D721Med (cell line): ENCODE measurements around the gene UBE2F.
A peak's percentile ranks its signal among the peaks of the same experiment; 100 is the strongest.

ENCODE experiments used
- DNase-seq: peaks from one replicate; pipeline ENCODE4 v3.0.0; 2011; ENCODE audit warnings: low spot score; ENCODE audit not compliant: insufficient read length
- FAIRE-seq: peaks from 2 replicates; lab custom pipeline; 2011; peaks lifted over from hg19 to GRCh38; lab: Jason Lieb, UNC
- CTCF ChIP-seq: IDR thresholded peaks from 2 replicates; pipeline ENCODE4 v1.5.1; 2012; ENCODE audit warnings: mild to moderate bottlenecking, control low read depth; ENCODE audit not compliant: insufficient read depth; ENCODE audit errors: missing control alignments

Gene UBE2F

DNA sequence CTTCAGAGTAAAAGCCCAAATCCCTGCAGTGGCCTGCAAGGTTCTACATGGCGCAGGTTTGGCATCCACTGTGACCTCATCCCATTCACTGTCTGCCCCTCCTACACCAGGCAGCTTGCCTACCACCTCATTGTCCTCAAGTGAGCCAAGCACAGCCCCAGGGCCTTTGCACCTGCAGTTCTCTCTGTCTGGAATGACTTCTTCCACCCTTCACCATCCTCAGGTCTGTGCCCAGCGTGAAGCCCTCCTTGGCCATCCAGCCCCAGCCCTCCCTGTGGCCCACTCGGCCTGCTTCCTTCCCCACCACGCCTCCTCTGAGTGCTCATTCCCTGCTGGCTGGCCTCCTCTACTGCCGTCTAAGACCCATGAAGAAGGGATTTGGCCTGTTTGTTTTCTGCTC is 32.6 kb upstream of the UBE2F start:
- FAIRE-seq (no peak), DNase-seq (no peak)
- no peak for TF ChIP-seq CTCF

DNA sequence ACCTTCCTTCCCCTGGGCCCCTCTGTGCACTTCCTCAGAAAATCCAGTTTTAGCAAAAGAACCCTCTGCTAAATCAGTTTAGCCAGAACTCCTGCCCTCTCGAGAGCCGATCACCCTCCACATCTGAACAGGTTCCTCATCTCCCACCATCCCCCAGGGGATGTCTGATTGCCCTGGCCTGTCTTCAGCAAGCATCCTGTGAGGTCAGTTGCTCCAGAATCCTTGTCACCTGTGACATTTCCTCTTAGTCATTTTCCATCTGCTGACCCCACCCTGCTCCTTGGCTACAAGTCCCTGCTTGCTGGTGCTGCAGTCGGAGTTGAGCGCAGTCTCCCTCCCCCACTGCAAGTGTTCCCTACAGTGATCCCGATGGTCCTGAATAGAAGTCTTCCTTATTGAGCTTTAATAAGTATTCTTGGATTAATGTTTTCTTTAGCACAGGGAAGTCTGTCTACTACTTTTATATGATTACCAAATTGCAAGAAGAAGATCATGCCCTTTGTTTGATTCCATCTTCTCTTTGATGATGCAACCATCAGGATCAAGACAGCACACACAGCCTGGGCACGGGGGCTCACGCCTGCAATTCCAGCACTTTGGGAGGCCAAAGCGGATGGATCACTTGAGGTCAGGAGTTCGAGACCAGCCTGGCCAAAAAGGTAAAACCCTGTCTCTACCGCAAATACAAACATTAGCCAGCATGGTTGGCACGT is 30.9 kb upstream of the UBE2F start:
- TF ChIP-seq CTCF = no peak
- DNase-seq (no peak), FAIRE-seq (no peak)

- DNase-seq (no peak), FAIRE-seq (peak; percentile 73)
- TF ChIP-seq CTCF = no peak
Observed at GRCh38 chr2:237939251-237939650, 27.6 kb upstream of the UBE2F start.

DNA sequence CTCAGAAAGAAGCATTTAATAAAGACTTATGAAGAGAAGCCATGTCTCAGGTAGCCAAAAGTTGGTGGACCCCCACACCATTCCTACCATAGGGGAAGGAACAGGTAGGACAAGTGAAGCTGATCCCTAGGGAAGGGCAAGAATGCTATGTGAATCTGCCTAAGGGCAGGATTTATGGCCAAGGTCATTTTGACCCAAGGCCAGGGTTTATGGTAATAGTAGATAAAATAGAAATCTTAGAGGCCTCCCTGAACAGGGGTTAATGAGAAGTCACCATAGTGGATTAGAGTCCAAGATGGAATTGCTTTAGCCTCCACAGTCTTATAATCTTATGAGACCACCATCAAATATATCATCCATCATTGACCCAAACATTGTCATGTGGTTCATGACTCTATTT is 26.0 kb upstream of the UBE2F start:
- no peak for FAIRE-seq
- no peak for DNase-seq
- no peak for TF ChIP-seq CTCF

- no peak for TF ChIP-seq CTCF
- FAIRE-seq (no peak), DNase-seq (no peak)
Observed at GRCh38 chr2:237941239-237941638, 25.6 kb upstream of the UBE2F start.

DNA sequence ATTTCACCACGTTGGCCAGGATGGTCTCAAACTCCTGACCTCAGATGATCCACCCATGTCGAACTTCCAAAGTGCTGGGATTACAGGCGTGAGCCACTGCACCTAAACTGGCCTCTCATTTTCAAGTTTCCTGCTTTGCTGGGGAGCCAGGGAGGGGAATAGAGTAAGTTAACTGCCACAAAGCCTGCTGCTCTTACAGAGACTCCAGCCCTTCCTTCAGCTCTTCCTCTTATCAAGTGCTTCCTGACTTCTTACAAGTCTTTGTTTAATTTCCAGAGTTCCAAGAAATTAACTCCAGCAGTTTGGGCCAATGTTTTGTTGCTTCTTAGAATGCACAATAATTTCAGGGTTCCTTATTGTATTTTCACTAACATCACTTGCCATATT is 24.3 kb upstream of the UBE2F start:
- DNase-seq = no peak
- no peak for FAIRE-seq
- no peak for TF ChIP-seq CTCF

GRCh38 chr2:237943395-237944094 is 23.3 kb upstream of the UBE2F start:
- DNase-seq (no peak), FAIRE-seq (no peak)
- TF ChIP-seq CTCF = no peak
